NT2/D1 (cell line): ENCODE data around the gene TMC8.

Source experiments
- SUZ12 ChIP-seq: IDR thresholded peaks from 2 replicates; pipeline ENCODE4 v1.6.1; 2011; ENCODE audit not compliant: insufficient read length, insufficient read depth; ENCODE audit errors: extremely low read depth
- YY1 ChIP-seq: IDR thresholded peaks from 2 replicates; pipeline ENCODE4 v1.6.1; 2011; ENCODE audit not compliant: insufficient read length, insufficient read depth
- ZNF274 ChIP-seq: IDR thresholded peaks from 2 replicates; pipeline ENCODE4 v1.6.1; 2011; ENCODE audit warnings: mild to moderate bottlenecking, low read depth, low read length

DNA sequence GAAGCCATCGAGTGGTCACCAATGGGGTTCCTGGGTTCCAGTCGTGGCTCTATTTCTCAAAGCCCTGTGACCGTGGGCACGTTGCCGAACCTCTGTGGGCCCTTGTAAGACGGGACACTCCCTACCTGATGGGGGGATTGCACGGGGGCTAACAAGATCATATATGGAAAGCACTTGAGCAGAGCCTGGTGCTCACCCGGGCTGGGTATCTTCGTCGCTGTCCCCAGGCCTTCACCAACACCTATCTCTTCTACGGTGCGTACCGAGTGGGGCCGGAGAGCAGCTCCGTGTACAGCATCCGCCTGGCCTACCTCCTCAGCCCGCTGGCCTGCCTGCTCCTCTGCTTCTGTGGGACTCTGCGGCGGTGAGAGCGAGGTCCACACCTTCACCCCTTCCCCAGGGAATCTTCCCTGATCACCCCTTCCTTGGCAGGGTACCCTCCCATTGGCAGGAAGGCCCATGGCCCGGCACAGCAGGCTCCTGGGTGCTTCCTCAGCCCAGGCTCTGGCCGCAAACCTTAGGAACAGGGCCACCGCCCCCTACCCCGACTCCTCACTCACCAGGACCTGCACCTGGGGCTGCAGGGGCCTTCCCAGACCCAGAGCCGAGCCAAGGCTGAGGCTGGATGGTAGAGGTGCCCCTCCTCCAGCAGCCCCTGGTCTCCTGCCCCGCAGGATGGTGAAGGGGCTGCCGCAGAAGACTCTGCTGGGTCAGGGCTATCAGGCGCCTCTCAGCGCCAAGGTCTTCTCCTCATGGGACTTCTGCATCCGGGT lies 2.8 kb downstream of the TMC8 start:
- TF ChIP-seq ZNF274 (no peak), SUZ12 (no peak), YY1 (no peak)
